ENCODE results near the gene IMMT.

GRCh38 chr2:86232373-86232784, 37.1 kb upstream of the IMMT start:
- no peak for TF ChIP-seq GATA2 (IDR thresholded peaks at IDR 0.05; ENCODE audit: low read depth, low read length)
- TF ChIP-seq GATA3 (IDR thresholded peaks at IDR 0.05; ENCODE audit: low read depth, low read length): no peak

Measured in SH-SY5Y (cell line).